NCI-H1105 (cell line): ENCODE measurements around the gene SPATS2.

Experiments
- DNase-seq: peaks from one replicate; lab custom pipeline; 2025; lab: John Stamatoyannopoulos, UW

Gene SPATS2

DNA sequence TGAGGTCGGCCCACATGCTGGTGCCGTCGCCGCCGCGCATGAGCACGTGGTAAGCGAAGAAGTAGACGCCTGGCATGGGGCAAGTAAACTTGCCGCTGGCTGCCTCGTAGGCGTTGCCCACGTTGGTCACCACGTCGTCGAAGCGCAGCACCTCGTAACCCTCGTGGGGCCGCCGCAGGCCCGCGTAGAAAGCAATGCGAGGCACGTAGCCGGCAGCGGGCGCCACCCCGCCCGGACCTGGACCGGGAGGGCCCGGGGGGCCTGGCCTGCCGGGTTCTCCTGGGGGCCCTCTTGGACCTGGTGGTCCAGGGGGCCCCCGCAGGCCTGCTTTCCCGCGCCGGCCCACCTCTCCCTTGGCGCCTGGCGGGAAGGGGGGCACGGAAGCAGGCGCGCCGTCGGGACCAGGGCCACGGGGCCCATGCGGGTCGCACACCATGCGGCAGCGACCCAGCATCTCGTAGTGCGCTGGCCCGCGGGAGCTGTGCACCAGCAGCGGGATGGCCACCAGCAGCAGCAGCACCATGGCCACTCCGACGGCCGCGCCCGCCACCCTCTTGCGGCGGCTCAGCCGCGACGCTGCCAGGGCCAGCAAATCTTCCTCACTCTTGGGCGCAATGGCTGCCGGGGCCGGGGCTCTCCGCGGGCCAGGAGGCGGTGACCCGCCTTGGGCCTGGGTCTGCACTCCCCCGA lies 31.2 kb upstream of the SPATS2 start:
- no peak for DNase-seq

GRCh38 chr12:49336645-49337584 lies 30.3 kb upstream of the SPATS2 start, which contains the start of gene C1QL4:
C1QL4 (minus strand) TSS chr12:49337188; CDS start chr12:49336477, 711 bp downstream.
- peak; percentile 36 for DNase-seq

DNA sequence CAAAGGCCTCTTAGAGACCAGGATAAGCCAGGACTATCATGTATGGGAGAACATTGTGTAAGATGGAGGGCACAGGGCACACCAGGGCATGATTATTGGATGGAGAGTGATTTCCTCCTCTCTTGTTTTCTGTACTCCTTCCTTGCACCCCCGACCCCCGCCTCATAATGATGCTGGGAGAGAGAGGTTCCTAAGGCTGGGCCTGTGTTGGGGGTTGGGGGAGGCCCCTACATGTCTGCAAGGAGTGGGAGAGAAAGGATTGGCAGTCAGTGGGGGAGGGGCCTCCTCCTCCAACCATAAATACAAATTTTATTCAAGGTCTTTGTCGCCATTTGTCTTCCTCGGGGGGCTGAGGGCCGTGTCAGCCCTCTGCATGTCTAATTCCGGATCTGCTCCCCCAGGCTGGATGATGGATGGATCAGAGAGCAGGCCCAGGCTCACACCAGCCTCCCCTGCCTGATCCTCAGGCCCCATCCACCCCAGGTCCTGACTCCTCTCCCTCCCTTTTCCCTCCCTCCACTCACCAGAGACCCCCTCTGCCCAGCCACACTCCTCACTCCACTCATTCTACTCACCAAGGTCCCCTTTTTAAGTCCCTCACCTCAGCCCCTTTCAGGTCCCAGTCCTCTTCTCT lies 28.3 kb upstream of the SPATS2 start:
- no peak for DNase-seq

DNA sequence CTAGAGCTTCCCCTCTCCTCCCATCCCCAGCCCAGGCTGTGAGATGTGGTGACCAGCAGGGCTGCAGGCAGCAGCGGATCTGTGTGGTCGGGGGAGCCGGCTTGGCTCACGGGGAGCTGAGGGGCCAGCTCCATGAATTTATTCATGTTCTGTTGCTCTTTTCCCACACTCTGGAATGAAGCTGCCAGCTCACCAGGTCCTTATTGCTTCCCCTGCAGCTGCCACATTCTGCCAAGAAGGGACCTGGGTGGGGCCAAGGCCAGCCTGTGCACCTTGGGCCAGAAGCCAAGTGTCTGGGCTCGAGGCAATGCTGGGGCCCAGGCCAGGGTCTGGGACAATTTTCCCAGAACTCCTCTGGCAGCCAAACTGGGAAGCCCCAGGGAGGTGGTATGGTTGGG lies 27.8 kb upstream of the SPATS2 start:
- DNase-seq: no peak

DNA sequence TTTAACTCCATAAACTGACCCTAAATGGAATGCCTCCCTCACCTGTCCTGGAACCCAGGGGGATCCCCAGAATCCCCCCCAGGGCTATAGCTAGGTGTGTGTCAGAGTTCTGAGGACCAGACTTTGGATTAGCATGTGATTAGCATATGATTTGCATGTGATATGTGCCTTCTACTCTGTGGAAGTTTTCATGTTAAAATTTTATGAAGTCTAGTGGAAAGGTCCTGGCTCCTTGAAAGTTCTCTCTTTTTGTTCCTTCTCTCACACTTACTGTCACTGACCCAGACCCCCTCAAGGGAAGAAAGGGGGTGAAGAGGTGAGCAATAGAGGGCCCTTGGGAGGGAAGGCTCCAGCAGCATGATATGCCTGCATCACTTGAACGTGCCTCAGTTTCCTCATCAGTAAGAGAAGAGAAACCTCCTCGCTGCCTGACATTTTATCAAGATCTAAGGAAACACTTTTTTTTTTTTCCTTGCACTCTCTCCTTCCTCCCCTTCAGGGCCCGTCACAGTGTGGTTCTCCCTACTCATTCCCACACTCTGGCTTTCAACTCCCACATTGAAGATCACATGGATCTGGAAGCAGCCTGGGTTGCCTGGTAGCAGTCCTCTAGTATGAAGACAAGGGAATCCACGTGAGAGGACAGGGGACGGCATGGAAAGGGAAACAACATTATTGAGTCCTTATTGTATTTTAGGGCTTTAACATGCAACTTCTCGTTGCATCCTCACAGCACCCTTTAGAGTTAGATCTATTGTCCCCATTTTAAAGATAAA lies 27.0 kb upstream of the SPATS2 start:
- no peak for DNase-seq

DNA sequence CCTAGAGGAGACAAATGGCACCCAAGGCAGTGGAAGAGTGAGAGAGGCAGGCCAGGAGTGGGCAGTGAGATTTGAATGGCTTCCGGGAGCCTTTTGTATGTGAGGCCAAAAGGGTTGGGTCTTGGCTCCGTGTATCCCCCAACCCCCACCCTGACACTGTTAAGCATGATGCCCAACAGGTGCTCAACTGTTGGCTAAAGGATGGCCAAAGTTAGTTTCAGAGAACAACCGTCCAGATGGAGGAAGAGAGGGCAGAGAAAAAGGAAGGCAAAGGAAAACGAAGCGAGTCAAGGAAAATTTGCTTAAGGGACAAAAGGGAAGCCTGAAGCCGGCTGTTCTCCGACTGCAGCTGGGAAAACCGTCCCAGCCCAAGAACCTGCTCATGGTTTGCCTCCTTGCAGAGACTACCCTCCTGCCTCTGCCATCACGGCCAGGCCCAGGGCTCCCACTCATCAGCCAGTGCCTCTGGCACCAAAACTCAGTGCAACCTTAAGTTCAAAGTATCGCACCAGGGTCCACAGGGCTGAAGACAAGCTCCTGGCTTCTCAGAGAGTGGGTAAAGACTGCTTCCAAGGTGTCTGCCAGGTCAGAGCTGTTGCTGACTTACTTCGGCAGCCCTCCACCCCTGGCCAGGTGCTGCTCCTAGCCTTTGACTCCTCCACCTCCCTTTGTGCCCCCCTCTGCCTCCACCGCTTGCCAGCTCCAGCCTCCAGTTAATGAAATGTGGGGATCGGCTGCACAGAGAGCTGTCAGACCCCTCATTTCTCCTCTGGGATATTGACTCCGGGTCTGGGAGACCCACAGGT lies 26.1 kb upstream of the SPATS2 start:
- DNase-seq: no peak

GRCh38 chr12:49341777-49342065 lies 25.5 kb upstream of the SPATS2 start:
- DNase-seq: no peak

GRCh38 chr12:49342066-49342913 lies 25.0 kb upstream of the SPATS2 start:
- peak; percentile 76 for DNase-seq

DNA sequence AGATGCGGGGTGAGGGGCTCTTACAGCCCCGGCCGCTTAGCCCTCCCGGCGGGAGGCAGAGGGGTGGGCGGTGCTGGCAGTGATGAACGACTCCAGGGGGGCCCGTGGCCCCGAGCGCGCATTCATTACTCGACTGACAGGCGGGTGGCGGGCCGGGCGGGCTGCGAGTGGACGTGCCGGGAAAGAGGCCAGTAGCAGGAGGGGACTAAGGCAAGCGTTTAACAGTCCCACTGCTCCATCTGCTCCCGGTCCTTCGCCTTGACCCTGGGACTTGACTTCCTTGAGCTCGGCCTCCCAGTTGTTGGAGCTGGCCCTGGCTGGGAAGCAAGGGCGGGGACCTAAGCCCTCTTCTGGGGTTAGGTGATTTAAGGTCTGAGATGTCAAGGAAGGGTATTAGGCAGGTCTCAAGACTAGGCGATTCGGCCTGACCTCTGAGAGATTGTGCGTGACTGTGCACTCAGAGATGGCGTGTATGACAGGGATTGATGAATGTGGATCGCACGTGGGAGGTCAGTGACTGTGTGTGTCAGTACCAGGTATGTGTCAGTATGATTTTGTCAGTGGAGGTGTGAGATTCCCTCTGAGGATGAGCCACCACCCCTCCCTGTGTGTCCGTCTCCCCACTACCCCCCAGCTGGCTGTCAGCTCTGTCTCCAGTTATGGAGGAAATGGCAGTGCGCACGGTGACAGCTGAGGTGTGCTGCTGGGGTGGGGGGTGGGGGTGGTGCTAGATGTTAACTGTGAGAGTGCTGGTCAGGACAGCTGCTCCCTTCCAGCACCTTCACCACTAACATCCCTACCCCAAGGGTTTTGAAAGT lies 24.1 kb upstream of the SPATS2 start:
- no peak for DNase-seq

DNA sequence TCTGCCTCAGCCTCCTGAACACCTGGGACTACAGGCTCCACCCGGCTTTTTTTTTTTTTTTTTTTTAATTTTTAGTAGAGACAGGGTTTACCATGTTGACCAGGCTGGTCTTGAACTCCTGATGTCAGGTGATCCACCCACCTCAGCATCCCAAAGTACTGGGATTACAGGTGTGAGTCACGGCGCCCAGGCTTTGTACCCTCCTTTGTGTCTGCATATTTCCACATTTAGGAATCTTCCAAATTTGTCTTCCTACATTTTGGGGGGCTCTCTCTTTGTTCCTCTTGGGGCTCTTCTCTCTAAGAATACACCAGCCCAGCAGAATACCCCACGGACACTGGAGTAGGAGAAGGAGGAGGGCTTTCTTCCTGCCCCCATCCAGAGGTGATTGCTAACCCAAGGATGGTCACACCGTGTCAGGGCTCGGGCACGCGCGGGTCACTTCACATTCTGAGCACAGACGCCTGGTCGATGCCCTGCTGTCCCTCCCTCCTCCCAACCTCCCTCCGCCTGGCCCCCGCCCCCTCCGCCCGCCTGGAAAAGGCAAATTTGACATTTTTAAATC lies 22.7 kb upstream of the SPATS2 start:
- no peak for DNase-seq

DNA sequence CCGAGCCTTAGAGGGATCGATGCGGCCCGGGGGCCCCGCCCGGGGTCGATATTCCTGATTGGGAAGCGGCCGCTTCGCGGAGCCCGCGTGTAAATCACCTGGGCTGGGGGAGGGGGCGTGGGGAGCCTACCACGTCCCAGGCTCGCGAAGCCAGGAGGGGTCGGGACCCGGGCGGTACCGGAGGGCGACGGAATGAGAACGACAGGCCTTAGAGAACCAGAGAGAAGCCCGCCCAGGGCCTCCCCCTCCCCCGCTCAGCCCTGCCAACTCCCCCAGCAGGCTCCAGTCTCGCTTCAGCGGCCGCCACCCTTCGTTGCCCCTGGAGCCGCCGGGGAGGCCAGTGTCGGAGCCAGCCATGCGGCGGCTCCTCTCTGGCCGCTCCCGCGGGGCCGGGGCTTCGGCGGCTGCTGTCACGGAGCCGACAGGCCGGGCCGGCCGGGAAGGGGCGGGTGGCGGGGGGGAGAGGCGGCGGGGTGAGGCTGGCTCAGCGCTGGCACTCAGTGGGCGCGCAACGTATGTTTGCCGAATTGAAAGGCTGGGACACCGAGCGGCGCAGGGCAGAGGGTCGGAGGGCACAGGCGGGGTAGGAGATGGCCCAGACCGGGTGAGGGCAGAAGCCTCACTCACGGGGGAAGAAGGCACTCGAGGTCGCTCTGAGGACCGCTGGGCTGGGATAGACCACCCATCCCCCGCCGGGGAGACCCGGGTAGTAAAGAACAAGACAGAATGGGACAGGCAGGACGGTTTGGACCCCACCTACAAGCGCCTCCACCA lies 22.0 kb upstream of the SPATS2 start:
- peak; percentile 33 for DNase-seq

DNA sequence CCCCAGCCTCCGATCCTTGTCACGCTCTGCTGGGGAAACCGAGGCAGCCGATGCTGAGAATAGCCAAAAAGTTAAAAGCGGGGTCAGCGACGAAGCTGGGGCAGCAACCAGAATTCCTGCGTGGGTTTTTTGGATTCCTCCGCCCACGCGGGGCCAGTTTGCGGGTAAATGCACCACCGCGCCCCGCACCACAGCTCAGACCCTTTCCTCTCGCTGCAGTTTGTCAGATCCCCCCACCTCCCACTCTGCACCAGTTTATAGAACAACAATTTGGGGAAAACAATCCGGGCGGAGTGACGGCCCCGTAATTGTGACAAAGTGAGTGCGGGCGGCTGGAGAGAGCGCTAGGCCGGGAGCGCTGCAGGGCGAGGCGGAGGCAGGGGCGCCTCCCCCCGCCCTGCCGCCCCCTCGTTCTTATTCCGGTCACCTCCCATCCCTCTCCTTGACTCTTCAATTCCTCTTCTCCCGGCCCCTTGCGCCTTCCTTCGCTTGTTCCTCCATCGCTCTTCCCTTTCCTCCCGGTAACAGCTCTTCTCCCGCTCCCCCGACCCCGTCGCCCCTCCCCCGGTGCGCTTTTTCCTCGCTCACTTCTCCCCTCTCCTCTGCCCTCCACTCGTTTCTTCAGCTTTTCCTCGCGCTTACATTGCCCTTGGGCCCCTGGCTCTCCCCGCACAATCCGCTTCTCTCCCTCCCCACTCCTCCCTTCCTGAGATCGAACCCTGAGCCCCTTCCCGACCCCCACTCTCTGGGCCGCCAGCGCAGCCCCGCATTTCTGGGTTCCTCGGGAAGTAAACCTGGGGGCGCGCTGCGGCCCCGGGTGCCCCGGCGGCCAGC lies 21.2 kb upstream of the SPATS2 start:
- DNase-seq: no peak

- no peak for DNase-seq
Observed at GRCh38 chr12:49346659-49347310, 20.5 kb upstream of the SPATS2 start, which contains the start of gene DNAJC22. DNAJC22 (plus strand) TSS chr12:49346888; CDS start chr12:49348873, 1,985 bp downstream.

DNA sequence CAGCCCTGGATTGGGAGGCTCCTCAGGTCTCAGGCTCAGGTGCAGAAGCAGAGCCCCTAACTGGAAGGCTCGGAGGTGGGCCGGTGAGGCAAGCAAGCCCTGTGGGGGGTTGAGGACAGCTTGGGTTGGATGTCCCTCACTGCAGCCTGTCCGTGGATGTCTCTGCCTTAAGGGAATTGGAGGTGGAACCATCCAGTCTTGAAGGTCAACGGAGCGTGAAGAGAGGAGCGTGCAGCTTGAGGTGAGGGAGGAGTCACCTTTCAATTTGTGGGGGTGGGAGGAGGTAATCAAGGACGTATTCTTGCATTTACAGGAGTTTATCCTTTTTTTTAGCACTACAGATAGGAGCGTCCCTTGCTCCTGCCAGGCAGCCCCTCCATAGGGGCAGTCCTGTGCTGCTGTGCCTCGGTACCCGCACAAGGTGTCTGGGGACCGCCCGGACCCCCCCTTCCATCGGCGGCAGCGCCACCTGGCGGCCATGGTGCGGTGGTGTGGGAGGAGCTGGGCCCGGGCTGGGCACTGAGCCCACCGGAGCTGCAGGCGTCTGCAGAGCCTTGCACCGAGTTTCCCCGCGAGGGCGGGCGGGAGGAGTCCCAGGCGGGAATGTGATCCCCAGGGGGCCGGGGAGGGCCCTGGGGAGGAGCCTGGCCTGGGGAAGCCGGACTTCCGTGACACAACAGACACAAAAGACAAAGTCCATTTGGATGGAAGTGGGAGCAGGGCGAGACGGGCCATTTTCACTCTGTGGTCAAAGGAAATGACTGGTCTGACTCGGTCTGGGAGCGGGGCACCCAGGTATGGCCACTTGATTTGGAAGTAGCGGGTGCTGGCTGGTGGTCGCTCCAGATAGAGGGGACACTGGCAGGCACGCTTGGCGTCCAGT lies 19.7 kb upstream of the SPATS2 start:
- DNase-seq: peak; percentile 26

DNA sequence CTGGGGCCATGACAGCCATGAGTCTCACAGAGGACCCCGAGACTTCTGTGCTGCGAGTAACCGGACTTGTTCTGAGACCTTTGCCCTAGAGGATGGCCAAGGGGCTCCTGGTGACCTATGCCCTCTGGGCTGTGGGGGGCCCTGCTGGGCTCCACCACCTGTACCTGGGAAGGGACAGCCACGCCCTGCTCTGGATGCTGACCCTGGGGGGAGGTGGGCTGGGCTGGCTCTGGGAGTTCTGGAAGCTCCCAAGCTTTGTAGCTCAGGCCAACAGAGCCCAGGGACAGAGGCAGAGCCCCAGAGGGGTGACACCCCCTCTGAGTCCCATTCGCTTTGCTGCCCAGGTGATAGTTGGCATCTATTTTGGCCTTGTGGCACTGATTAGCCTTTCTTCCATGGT lies 18.5 kb upstream of the SPATS2 start:
- no peak for DNase-seq

DNA sequence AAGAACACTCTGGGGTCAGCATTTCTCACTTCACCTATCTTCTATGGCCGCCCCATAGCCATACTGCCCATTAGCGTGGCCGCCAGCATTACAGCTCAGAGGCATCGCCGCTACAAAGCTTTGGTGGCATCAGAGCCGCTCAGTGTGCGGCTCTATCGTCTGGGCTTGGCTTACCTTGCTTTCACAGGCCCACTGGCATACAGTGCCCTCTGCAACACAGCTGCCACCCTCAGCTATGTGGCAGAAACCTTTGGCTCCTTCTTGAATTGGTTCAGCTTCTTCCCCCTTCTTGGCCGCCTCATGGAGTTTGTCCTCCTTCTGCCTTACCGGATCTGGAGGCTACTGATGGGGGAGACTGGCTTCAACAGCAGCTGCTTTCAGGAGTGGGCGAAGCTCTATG lies 18.0 kb upstream of the SPATS2 start:
- no peak for DNase-seq
